ENCODE results near the gene SGMS1. TPM values are rescaled to one million over a fixed set of nuclear protein-coding genes. Genes with fewer than 3 reads are reported as not detected.

The SGMS1 gene
- total RNA-seq, 1 experiment from 2014 or later, result 20.4 TPM

- H3K79me2 ChIP-seq (ENCODE audit: insufficient read depth, low read length), result no peaks in the 10 kb centered on the region
- H3K23me2 ChIP-seq (ENCODE audit: insufficient read length, low read depth, low read length, poor library complexity, severe bottlenecking), result no peaks in the 10 kb centered on the region
- H3K27ac Mint-ChIP-seq, result no peak overlapping the region
- H3K9me3 ChIP-seq (ENCODE audit: control insufficient read depth, low read depth, low read length), result peaks cover 5% of the 10 kb centered on the region
- no peak overlapping the region for H3K4ac ChIP-seq (ENCODE audit: low read depth, low read length)
- H3K36me3 Mint-ChIP-seq (ENCODE audit: insufficient read depth in 1 of 3, low read depth in 3 of 3), result peaks cover 18 to 34% (median 32%) of the 10 kb centered on the region in 3 experiments
- H3K4me3 Mint-ChIP-seq, result no peak overlapping the region
- H2BK15ac ChIP-seq (ENCODE audit: low read depth, low read length), result no peak overlapping the region
- H3K9me3 Mint-ChIP-seq, result peaks cover 20 to 26% of the 10 kb centered on the region in 2 experiments
- no peaks in the 10 kb centered on the region for H3K4me1 Mint-ChIP-seq
- no peaks in the 10 kb centered on the region for H3K79me1 ChIP-seq (ENCODE audit: insufficient read depth, low read depth, low read length, poor library complexity, severe bottlenecking)
- H3K14ac ChIP-seq (ENCODE audit: insufficient read depth, low read length), result no peak overlapping the region
- no peak overlapping the region for H3K56ac ChIP-seq (ENCODE audit: insufficient read length, low read depth, low read length)
- no peak overlapping the region for H4K8ac ChIP-seq (replicated peaks; ENCODE audit: insufficient read length, low read depth, low read length)
- H2BK5ac ChIP-seq (ENCODE audit: insufficient read length, low read length), result no peak overlapping the region
- H3T11ph ChIP-seq (ENCODE audit: low read length), result no peak overlapping the region
- H3K9ac ChIP-seq (ENCODE audit: extremely low read depth, insufficient read length, low read length), result no peak overlapping the region
- H4K5ac ChIP-seq (ENCODE audit: insufficient read length, low read depth, low read length), result no peak overlapping the region
- H2BK12ac ChIP-seq (ENCODE audit: insufficient read length, low read depth, low read length), result no peak overlapping the region
- TF ChIP-seq CTCF (conservative IDR thresholded peaks at IDR 0.05), result no peak
- no peaks in the 10 kb centered on the region; the same call in 1 of the 2 replicates for H3K27me3 Mint-ChIP-seq (ENCODE audit: low read depth)
- no peak overlapping the region for H3K18ac ChIP-seq (ENCODE audit: insufficient read length, low read depth, low read length)
- no peak overlapping the region for H3K4me2 ChIP-seq (ENCODE audit: insufficient read depth, insufficient read length, low read length)
- H4K91ac ChIP-seq (ENCODE audit: insufficient read length, low read depth, low read length), result no peak overlapping the region
- no CpG with 5 or more reads among the region's 1 CpG for WGBS (ENCODE audit: extremely low coverage, insufficient read length, low lambda C conversion rate)
- no peak overlapping the region for H2AFZ ChIP-seq (ENCODE audit: low read length)
- no peaks in the 10 kb centered on the region for H3K4me1 ChIP-seq (ENCODE audit: insufficient read depth, low read length)
- H4K20me1 ChIP-seq (ENCODE audit: control insufficient read depth, insufficient read depth, insufficient read length), result no peaks in the 10 kb centered on the region
- DNase-seq, result no peak
- H2BK20ac ChIP-seq (ENCODE audit: low read depth, low read length, poor library complexity, severe bottlenecking), result no peak overlapping the region
- H2BK120ac ChIP-seq (ENCODE audit: low read depth, low read length, poor library complexity, severe bottlenecking), result no peak overlapping the region
- no peak overlapping the region for H2AK5ac ChIP-seq (ENCODE audit: insufficient read length, low read length)
- H3K23ac ChIP-seq (ENCODE audit: insufficient read length, low read depth, low read length), result no peak overlapping the region
- H3K27me3 ChIP-seq (ENCODE audit: insufficient read depth, low read length), result no peaks in the 10 kb centered on the region
- no peak overlapping the region for H3K27ac ChIP-seq (ENCODE audit: insufficient read length, low read depth, low read length)
These were observed 274.2 kb downstream of the SGMS1 start for GRCh38 chr10:50349554-50349953.
